Adipocyte (in vitro differentiated cells): ENCODE data around the gene OR1L4.

ENCODE experiments used
- DNase-seq: peaks from one replicate; pipeline ENCODE4 v3.0.0-alpha.2; 2015; ENCODE audit warnings: low read depth
- H3K27me3 ChIP-seq: replicated peaks from 2 replicates; pipeline ENCODE4 v1.7.0; 2013; ENCODE audit warnings: mild to moderate bottlenecking, low read length, moderate library complexity; ENCODE audit not compliant: control insufficient read depth, insufficient read depth
- H3K36me3 ChIP-seq: 2 replicates; pipeline ENCODE4 v1.7.0; 2013; ENCODE audit warnings: low read length, mild to moderate bottlenecking, moderate library complexity; ENCODE audit not compliant: control insufficient read depth, insufficient read depth, severe bottlenecking
- H3K4me1 ChIP-seq: 2 replicates; pipeline ENCODE4 v1.7.0; 2013; ENCODE audit warnings: mild to moderate bottlenecking, low read length, moderate library complexity; ENCODE audit not compliant: control insufficient read depth, insufficient read depth
- H3K4me3 ChIP-seq: 2 replicates; pipeline ENCODE4 v1.7.0; 2013; ENCODE audit warnings: mild to moderate bottlenecking, low read length, moderate library complexity
- H3K9ac ChIP-seq: 2 replicates; pipeline ENCODE4 v1.7.0; 2013; ENCODE audit warnings: mild to moderate bottlenecking, low read length, moderate library complexity
- H3K9me3 ChIP-seq: 2 replicates; pipeline ENCODE4 v1.7.0; 2013; ENCODE audit warnings: mild to moderate bottlenecking, low read length, moderate library complexity; ENCODE audit not compliant: control insufficient read depth

OR1L4 gene, protein sequence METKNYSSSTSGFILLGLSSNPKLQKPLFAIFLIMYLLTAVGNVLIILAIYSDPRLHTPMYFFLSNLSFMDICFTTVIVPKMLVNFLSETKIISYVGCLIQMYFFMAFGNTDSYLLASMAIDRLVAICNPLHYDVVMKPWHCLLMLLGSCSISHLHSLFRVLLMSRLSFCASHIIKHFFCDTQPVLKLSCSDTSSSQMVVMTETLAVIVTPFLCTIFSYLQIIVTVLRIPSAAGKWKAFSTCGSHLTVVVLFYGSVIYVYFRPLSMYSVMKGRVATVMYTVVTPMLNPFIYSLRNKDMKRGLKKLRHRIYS

DNA sequence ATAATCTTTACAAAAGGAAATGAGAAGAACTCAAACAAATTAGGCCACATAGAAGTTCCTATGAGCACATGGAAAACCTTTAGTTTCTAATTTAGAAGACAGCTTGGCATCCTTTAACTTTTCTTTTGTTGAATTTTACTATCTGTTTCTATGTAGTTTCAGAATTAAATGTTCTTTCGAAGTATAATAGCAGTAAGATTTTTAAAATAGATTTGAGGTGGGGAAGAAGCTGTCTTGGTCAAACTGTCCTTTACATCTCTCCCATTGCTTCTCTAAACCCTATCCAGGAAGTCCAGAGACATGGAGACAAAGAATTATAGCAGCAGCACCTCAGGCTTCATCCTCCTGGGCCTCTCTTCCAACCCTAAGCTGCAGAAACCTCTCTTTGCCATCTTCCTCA, at the start of gene OR1L4:
OR1L4 (plus strand) TSS at position 301 of the 400 bp plus-strand sequence; CDS start at position 301, 0 bp downstream.
- Histone ChIP-seq H3K4me3 (no peak within 1 kb of the TSS), H3K9ac (no peak within 1 kb of the TSS)
- no peak for DNase-seq

DNA sequence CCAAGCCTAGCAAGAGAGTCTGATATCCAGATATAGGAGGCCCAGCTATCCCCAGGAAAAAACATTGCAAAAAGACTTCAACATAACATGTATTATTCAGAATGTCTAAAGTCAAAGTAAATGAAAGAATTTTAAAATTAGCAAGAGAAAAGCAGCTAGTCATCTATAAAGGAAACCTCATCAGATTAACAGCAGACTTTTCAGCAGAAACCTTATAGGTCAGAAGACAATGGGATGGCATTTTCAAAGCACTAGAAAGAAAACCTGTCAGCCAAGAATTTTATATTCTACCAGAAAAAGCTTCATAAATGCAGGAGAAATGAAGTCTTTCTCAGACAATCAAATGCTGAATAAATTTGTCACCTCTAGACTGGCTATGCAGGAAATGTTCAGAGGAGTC, 38.9 kb upstream of the OR1L4 start:
- H3K9me3 ChIP-seq: peaks cover 34% of the 10 kb centered on the region
- DNase-seq: no peak
- no peaks in the 10 kb centered on the region for H3K27me3 ChIP-seq
- no peaks in the 10 kb centered on the region for H3K36me3 ChIP-seq
- H3K4me3 ChIP-seq: no peak overlapping the region
- no peaks in the 10 kb centered on the region for H3K4me1 ChIP-seq
- no peak overlapping the region for H3K9ac ChIP-seq

More for the DNA sequence above, at the start of gene OR1L4:
- Histone ChIP-seq H3K9me3 (peaks cover 80% of the 10 kb centered on the region), H3K36me3 (no peaks in the 10 kb centered on the region), H3K27me3 (no peaks in the 10 kb centered on the region), H3K4me1 (no peaks in the 10 kb centered on the region)

DNA sequence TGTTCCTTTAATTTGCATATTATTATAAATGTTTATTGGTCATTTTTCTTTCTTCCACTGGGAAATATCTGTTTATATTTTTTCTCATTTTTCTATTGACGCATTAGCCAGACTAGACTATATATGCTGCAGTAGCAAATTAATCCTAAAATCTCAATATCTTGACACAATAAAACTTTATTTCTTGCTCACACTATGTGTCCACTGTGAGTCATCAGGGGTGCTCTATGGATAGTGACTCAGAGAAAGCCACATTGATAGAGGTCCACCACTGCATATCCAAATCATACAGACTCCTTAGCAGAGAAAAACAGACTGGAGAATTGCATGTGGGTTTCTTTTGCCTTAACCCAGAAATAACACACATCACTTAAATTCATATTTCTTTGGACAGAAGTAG, 28.1 kb upstream of the OR1L4 start:
- Histone ChIP-seq H3K36me3 (no peaks in the 10 kb centered on the region), H3K9me3 (peaks cover 18% of the 10 kb centered on the region), H3K9ac (no peak overlapping the region), H3K4me1 (no peaks in the 10 kb centered on the region), H3K27me3 (no peaks in the 10 kb centered on the region), H3K4me3 (no peak overlapping the region)
- DNase-seq: no peak

DNA sequence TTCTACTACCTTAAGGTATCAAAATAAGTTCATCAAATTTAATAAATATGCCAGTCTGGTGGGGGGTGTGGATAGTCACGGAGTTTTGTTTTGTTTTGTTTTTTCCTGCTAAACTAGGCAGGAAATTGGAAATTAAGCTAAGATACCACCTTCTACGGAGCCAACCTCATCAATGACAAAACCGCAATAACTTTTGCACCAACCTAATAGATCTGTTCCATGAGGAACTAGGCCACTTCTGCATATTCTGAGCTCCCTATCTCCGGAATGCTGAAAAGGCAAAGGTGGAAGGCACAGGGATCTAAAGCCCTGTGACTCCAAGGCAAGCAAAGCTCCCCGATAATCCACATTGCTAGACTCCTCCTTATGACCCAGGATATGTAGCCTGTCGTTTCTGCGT, 5.8 kb upstream of the OR1L4 start:
- no peaks in the 10 kb centered on the region for H3K36me3 ChIP-seq
- peaks cover 47% of the 10 kb centered on the region for H3K9me3 ChIP-seq
- H3K4me1 ChIP-seq: no peaks in the 10 kb centered on the region
- DNase-seq: no peak
- no peak overlapping the region for H3K9ac ChIP-seq
- H3K4me3 ChIP-seq: no peak overlapping the region
- H3K27me3 ChIP-seq: no peaks in the 10 kb centered on the region

DNA sequence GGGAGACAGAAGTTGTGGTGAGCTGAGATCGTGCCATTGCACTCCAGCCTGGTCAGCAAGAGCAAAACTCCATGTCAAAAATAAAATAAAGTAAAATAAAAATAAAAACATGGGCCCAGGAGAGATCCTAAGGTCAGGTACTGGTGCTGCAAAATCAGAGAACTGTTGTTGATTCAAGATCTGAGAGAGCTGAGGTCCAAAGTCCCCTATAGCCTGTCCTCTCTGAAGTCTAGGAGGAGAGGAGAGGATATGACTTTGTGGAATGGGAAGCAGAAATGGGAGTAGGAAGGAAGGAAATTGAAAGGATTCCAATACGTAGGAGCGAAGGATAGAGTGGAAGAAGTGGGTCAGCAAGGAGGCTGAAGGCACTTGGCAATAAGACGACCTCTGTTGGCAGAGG, 4.6 kb upstream of the OR1L4 start:
- Histone ChIP-seq H3K4me1 (no peaks in the 10 kb centered on the region), H3K9ac (no peak overlapping the region), H3K9me3 (peaks cover 59% of the 10 kb centered on the region), H3K27me3 (no peaks in the 10 kb centered on the region), H3K4me3 (no peak overlapping the region), H3K36me3 (no peaks in the 10 kb centered on the region)
- no peak for DNase-seq

DNA sequence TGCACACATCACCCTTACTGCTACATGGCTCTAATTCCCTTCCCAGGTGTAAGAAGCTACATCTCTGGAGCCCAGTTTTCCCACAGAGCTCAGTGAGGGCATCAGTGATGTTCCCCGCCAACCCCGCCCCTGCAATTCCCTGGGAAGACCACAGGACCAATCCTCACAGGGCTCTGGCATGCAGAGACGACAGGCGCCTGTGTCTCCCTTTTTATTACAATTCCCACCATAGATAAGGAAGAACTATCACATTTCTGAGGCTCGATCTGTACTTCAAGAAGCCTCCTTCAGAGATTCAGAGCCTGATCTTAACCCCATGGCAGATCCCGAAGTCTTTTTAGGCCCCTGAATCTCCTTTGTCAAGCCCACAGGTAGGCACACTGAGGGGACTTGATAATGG, 18.2 kb downstream of the OR1L4 start, which contains the start of gene OR1L6:
OR1L6 (plus strand) TSS at position 301 of the 400 bp plus-strand sequence. CDS start 7,545 bp downstream, outside the sequence.
- Histone ChIP-seq H3K4me1 (no peaks in the 10 kb centered on the region), H3K27me3 (no peaks in the 10 kb centered on the region), H3K9ac (no peak within 1 kb of the TSS), H3K4me3 (no peak within 1 kb of the TSS), H3K9me3 (peaks cover 37% of the 10 kb centered on the region), H3K36me3 (no peaks in the 10 kb centered on the region)
- no peak for DNase-seq

DNA sequence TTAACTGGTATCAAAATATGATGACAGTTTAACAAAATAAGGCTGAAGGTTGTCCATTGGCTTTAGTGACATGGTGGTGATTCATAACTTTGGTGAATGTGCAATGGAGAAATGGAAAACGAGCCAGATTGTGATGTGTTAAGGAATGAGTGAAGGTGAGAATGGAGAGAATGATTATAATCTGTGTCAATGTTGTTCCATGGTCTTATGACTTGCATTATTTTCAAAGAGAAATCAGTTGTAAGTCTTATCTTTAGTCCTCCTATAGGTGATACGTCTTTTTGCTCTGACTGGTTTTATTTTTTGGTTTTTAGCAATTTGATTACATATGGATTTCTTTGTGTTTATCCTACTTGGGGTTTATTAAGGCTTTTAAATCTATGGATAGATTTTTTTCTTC, 31.0 kb downstream of the OR1L4 start:
- H3K27me3 ChIP-seq: no peaks in the 10 kb centered on the region
- H3K36me3 ChIP-seq: no peaks in the 10 kb centered on the region
- DNase-seq: no peak
- H3K4me1 ChIP-seq: no peaks in the 10 kb centered on the region
- peaks cover 22% of the 10 kb centered on the region for H3K9me3 ChIP-seq
- no peak overlapping the region for H3K9ac ChIP-seq
- H3K4me3 ChIP-seq: no peak overlapping the region

DNA sequence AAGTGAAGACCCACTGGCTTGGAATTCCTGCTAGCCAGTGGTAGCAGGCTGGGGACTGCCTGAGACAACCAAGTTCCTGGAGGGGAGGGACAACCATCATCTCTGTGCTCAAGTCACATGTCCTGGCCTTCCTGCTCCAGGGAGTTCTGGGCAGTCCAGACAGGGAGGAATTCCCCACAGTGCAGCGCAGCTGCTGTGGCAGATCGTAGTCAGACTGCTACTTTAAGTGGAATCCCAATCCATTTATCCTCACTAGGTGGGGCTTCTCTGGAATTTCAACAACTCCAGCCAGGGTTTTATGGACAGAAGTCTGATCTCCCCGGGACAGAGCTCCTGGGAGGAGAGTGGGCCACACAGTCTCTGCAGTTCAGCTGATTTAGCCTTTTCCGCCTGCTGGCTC, 44.0 kb downstream of the OR1L4 start:
- Histone ChIP-seq H3K9ac (no peak overlapping the region), H3K9me3 (peaks cover 26% of the 10 kb centered on the region), H3K4me1 (no peaks in the 10 kb centered on the region), H3K27me3 (no peaks in the 10 kb centered on the region), H3K36me3 (no peaks in the 10 kb centered on the region), H3K4me3 (no peak overlapping the region)
- DNase-seq: no peak
